Left renal cortex interstitium (tissue), 4 donors: ENCODE measurements around the gene CIP2A. TPM values are rescaled to one million over a fixed set of nuclear protein-coding genes. Genes with fewer than 3 reads are reported as not detected.

Source experiments
- DNase-seq, 4 donors: peaks; one replicate each; pipeline ENCODE4 v3.0.0-alpha.2; 2013; ENCODE audit warnings: low read depth in 4 of 4, low spot score in 2 of 4, missing footprints in 1 of 4
- polyA plus RNA-seq, 4 donors: library from polyadenylated mRNA; unstranded; fragments of 120-200 nt; gene quantifications; one replicate each; pipeline ENCODE4 v1.2.1, GENCODE V29; 2013; ENCODE audit not compliant: insufficient read length in 4 of 4

CIP2A gene
- polyA plus RNA-seq, 4 donors = 17.0 to 20.5 (median 19.1) TPM

DNA sequence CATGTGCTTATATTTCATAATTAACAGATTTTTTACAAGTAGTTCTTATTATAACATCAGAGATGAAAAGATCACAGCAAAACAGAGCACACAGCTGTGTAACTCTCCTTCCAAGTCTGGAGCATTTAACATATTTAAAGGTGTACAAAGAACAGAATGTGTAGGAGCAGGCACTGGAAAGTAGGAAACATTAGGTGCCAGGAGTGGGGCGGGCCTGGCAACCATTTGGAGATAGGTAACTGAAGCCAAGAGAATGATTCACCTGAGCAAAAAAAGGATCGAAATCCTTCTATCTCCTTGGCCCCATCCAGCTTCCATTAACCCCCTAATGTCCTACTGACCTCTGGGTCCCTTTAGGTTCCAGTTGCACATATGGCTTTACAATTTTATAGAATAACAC lies 76.6 kb downstream of the CIP2A start:
- no peak for DNase-seq

DNA sequence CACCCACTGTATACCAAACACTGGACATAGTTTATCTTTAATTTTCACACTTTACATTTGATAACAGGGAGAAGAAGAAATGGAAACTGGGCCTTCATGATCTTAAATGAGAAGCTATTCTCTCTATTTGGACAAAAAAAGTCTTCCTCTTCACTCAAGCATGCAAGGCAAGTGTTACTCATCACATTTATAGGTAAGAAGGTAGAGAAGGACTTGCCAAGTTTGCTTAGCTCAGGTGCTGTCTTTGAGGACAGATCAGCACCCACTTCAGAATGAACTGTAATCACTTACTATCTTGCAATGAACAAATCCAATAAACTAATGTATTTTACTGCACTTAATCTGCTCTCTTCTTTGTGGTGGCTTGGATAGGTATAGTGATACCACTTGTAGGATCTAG lies 77.7 kb downstream of the CIP2A start:
- DNase-seq = no peak

- DNase-seq = no peak
Measured at GRCh38 chr3:108511055-108511454, 78.2 kb downstream of the CIP2A start.

GRCh38 chr3:108510496-108510895 lies 78.7 kb downstream of the CIP2A start, which contains the start of gene MYH15:
MYH15 (minus strand) TSS chr3:108510596; CDS start chr3:108510530, 66 bp downstream.
- DNase-seq = no peak

GRCh38 chr3:108509871-108510270 lies 79.4 kb downstream of the CIP2A start:
- DNase-seq = no peak

GRCh38 chr3:108509263-108509662 lies 80.0 kb downstream of the CIP2A start:
- no peak for DNase-seq

DNA sequence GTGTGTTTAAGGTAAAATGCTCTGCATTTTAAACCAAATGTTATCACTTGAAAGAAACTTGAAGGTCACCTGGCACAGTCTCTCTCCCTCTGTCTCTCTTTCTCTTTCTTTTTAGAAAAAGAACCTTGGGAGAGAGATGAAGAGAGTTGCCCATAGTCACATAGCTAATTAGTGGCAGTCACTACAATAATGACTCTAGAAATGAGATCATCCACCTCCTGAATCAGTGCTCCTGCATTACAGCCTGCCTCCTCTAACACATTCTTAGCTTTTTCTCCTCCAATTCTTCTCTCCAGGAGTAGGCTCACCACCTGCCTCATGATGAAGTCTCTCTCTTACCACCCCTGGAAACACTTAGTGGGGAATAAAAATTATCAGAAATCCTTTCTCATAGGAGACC lies 81.3 kb downstream of the CIP2A start:
- no peak for DNase-seq

- DNase-seq = no peak
Measured at GRCh38 chr3:108505811-108506210, 83.4 kb downstream of the CIP2A start.

DNA sequence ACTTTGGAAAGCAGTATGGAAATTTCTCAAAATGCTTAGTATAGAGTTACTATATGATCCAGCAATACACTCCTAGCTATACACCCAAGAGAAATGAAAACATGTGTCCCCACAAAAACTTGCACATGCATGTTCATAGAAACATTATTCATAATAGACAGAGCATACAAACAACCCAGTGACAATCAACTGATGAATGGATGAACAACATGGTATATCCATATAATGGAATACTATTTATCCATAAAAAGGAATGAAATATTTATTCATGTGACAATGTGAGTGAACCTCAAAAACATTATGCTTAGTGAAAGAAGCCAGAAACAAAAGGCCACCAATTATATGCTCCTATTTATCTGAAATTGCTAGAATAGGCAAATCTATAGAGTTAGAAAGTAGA lies 85.5 kb downstream of the CIP2A start:
- no peak for DNase-seq

- no peak for DNase-seq
Measured at GRCh38 chr3:108501535-108501934, 87.7 kb downstream of the CIP2A start.

DNA sequence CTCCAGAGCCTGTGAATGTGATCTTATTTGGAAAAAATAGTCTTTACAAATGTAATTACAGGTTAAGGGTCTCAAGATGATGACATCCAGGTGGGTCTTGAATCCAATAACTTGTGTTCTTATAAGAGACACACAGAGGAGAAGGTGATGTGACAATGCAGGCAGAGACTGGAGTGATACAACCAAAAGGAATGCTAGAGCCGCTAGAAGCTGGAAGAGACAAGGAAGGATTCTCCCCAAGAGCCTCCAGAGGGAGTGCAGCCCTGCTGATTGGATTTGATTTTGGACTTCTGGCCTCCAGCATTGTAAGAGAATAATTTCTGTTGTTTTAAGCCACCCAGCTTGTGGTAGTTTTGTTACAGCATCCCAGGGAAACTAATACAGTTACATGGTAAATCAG lies 88.5 kb downstream of the CIP2A start:
- no peak for DNase-seq

Other genes starting within 250 kb of the CIP2A start
- under 1 TPM; 0.17 to 0.47 (median 0.33) TPM for gene MYH15, start 78.8 kb downstream of the CIP2A start, polyA plus RNA-seq
- 10 to 100 TPM; 28.3 to 36.9 (median 34.6) TPM for gene DZIP3, start 284 bp upstream of the CIP2A start, polyA plus RNA-seq
- not detected for gene RETNLB, start 168.0 kb upstream of the CIP2A start, polyA plus RNA-seq
- under 1 TPM in 1 of 4 donors, not detected in 3; 0.13 TPM for gene TRAT1, start 233.3 kb upstream of the CIP2A start, polyA plus RNA-seq